Measurements from ENCODE around the gene ARID5B. TPM values are rescaled to one million over a fixed set of nuclear protein-coding genes. Genes with fewer than 3 reads are reported as not detected.

Gene ARID5B
- polyA plus RNA-seq, 1 donor from 2014 or later = 2.1 TPM

GRCh38 chr10:62047960-62048383 lies 146.5 kb downstream of the ARID5B start:
- no peaks in the 10 kb centered on the region for H3K27me3 ChIP-seq (ENCODE audit: insufficient read depth, low read depth, low read length)
- no peaks in the 10 kb centered on the region for H3K79me2 ChIP-seq (replicated peaks; ENCODE audit: insufficient read depth, low read length)
- H3K9me3 ChIP-seq (ENCODE audit: low read length) = no peaks in the 10 kb centered on the region
- no peaks in the 10 kb centered on the region for H3K36me3 ChIP-seq (ENCODE audit: insufficient read depth, low read length)
- no peak for TF ChIP-seq EZH2 (IDR thresholded peaks at IDR 0.05; ENCODE audit: borderline replicate concordance, insufficient read depth, low read length, poor library complexity, severe bottlenecking)
- TF ChIP-seq POLR2AphosphoS5 (IDR thresholded peaks at IDR 0.05) = no peak
- no peak overlapping the region for H3K4me3 ChIP-seq (ENCODE audit: low read length)
- H3K4me2 ChIP-seq (ENCODE audit: low read length) = no peak overlapping the region
- peaks cover 4% of the 10 kb centered on the region for H3F3A ChIP-seq (ENCODE audit: insufficient read depth, low read length, poor library complexity, severe bottlenecking)
- H3K9me2 ChIP-seq (ENCODE audit: insufficient read depth, low read length) = no peaks in the 10 kb centered on the region
- H3K9ac ChIP-seq (ENCODE audit: low read length) = no peak overlapping the region
- H4K20me1 ChIP-seq (ENCODE audit: insufficient read depth) = no peaks in the 10 kb centered on the region
- no peak overlapping the region for H2AFZ ChIP-seq (ENCODE audit: low read depth, low read length)
- H3K27ac ChIP-seq (ENCODE audit: low read length) = no peak overlapping the region

- no peak overlapping the region for H3K4me3 ChIP-seq (ENCODE audit: low read length)
- no peaks in the 10 kb centered on the region for H3K79me2 ChIP-seq (replicated peaks; ENCODE audit: insufficient read depth, low read length)
- no peak for TF ChIP-seq EZH2 (IDR thresholded peaks at IDR 0.05; ENCODE audit: borderline replicate concordance, insufficient read depth, low read length, poor library complexity, severe bottlenecking)
- TF ChIP-seq REST (IDR thresholded peaks at IDR 0.05; ENCODE audit: borderline replicate concordance) = no peak
- TF ChIP-seq TAF1 (IDR thresholded peaks at IDR 0.05; ENCODE audit: low read depth) = no peak
- TF ChIP-seq POLR2AphosphoS5 (IDR thresholded peaks at IDR 0.05) = no peak
- TF ChIP-seq MXI1 (conservative IDR thresholded peaks at IDR 0.05; ENCODE audit: poor library complexity, severe bottlenecking) = no peak
- TF ChIP-seq SMC3 (conservative IDR thresholded peaks at IDR 0.05; ENCODE audit: poor library complexity) = no peak
- TF ChIP-seq RAD21 (conservative IDR thresholded peaks at IDR 0.05) = no peak
- no peak for TF ChIP-seq CTCF (IDR thresholded peaks at IDR 0.05; ENCODE audit: poor library complexity, severe bottlenecking)
- no peak for TF ChIP-seq EP300 (conservative IDR thresholded peaks at IDR 0.05; ENCODE audit: poor library complexity, severe bottlenecking)
- H2AFZ ChIP-seq (ENCODE audit: low read depth, low read length) = no peak overlapping the region
- no peaks in the 10 kb centered on the region for H4K20me1 ChIP-seq (ENCODE audit: insufficient read depth)
- no peak overlapping the region for H3K9ac ChIP-seq (ENCODE audit: low read length)
- H3K9me2 ChIP-seq (ENCODE audit: insufficient read depth, low read length) = no peaks in the 10 kb centered on the region
- H3K4me2 ChIP-seq (ENCODE audit: low read length) = no peak overlapping the region
- peaks cover 4% of the 10 kb centered on the region for H3F3A ChIP-seq (ENCODE audit: insufficient read depth, low read length, poor library complexity, severe bottlenecking)
- H3K27me3 ChIP-seq (ENCODE audit: insufficient read depth, low read depth, low read length) = no peaks in the 10 kb centered on the region
- no peaks in the 10 kb centered on the region for H3K9me3 ChIP-seq (ENCODE audit: low read length)
- H3K36me3 ChIP-seq (ENCODE audit: insufficient read depth, low read length) = no peaks in the 10 kb centered on the region
- H3K27ac ChIP-seq (ENCODE audit: low read length) = no peak overlapping the region
Measured at GRCh38 chr10:62048470-62048869, 147.0 kb downstream of the ARID5B start.

Data from neural cell (in vitro differentiated cells).